GM19397 (cell line): ENCODE data around the gene TPBG.
"Not testable (repeated sequence)": the region's sequence is repeated elsewhere in the genome, so short reads cannot be mapped to it uniquely, and the experiment has no call there.

Experiments
- ATAC-seq: cut with Tn5 transposase; IDR thresholded peaks from one replicate; pipeline ENCODE4 v1.9.1; 2021; ENCODE audit warnings: mild to moderate bottlenecking, moderate library complexity; ENCODE audit not compliant: unreplicated experiment

The TPBG gene

DNA sequence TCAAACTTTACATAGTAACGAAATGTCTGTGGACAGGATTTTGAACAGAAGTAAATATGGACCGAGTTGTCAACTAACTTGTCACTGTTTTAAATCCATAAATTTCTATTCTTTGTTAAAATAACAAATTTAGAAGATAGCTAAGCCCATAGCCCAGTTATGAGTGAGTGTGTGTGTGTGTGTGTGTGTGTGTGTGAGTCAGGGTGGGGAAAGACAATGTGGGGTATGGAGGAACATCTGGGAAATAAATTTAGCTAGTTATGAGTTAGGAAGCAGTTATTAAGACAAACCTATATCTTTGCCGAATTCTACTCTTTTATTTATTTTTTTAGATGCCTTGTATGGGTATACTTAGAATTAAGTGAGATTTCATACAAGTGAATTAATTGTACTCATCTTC is 9.0 kb downstream of the TPBG start:
- no peak for ATAC-seq

DNA sequence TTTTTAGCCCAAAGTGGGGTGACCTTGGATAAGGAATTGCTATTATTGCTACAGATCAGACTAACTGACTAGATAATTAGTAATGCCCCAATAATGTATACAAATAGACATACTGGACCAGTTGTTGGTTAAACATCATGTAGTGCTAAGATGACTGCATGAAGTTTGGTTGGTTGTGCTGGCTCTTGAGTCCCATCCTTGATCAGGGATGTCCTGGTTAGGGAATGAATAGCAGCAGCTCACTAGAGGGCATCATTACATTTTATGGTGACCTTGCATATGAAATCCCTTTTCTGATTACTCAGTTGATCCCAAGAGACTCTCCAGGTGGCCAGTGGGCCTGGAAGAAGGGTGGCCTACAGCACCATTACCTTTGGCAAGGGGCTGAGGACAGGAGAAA is 10.9 kb downstream of the TPBG start:
- no peak for ATAC-seq

DNA sequence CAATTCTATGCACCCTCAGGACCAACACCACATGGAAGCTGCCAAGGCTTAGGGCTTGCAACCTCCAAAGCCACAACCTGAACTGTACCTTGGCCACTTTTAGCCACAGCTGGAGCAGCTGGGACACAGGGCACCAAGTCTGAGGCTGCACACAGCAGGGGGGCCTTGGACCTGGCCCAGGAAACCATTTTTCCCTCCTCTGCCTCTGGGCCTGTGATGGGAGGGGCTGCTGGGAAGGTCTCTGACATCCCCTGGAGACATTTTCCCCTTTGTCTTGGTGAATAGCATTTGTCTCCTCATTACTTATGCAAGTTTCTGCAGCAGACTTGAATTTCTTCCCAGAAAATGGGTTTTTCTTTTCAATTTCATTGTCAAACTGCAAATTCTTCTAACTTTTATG is 13.0 kb downstream of the TPBG start:
- no peak for ATAC-seq

DNA sequence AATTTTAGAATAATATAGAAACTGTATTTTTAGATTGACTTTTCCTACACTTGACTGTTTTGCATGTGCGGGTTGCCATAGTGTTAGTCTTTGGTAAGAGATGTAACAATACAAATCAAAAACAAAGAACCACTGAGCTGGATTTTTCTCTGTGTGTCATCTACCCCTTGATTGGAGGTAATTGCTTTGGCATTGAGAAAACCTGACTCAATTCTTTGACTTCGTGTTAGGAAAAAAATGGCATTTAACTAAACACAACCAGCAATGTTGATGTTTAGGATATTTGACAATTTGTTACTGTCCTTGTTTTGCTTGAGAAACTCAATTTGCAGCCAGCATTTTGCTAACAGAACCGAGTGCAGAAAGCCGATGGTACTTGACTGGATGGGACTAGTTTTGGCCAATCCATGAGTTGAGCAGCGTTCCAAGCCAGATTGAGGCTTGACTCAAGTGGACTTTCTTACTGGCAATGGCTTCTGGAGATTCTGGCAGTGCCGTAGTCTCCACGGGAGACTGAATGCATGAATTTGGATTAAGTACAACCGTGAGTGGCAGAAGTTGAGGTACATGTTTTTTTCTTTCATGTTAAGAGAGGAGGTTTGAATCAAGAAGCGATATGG is 17.1 kb downstream of the TPBG start:
- no peak for ATAC-seq

DNA sequence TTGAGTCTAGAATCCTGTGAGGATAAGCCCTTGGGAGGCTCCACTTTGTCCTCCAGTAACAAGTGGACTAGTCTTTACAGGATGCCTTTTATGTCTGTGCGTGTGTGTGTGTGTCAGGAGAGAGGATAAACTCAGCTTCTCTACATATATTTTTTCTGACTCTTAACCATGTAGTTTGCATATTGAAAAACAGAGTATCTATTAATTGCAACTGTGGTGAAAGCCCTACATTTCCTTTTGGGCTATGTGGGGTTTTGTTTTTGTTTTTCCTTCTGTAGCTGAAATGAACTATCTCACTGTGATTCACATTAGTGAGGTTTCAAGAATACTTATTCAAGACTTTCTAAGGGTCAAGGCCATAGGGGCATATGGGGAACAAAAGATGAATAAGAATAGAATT is 17.7 kb downstream of the TPBG start:
- ATAC-seq = no peak

GRCh38 chr6:82385102-82385501 is 21.5 kb downstream of the TPBG start:
- no peak for ATAC-seq

- ATAC-seq = no peak
These were observed 21.9 kb downstream of the TPBG start for GRCh38 chr6:82385546-82385945.

GRCh38 chr6:82385961-82386360 is 22.3 kb downstream of the TPBG start:
- ATAC-seq = no peak

GRCh38 chr6:82394770-82395169 is 31.2 kb downstream of the TPBG start:
- not testable (repeated sequence) for ATAC-seq

DNA sequence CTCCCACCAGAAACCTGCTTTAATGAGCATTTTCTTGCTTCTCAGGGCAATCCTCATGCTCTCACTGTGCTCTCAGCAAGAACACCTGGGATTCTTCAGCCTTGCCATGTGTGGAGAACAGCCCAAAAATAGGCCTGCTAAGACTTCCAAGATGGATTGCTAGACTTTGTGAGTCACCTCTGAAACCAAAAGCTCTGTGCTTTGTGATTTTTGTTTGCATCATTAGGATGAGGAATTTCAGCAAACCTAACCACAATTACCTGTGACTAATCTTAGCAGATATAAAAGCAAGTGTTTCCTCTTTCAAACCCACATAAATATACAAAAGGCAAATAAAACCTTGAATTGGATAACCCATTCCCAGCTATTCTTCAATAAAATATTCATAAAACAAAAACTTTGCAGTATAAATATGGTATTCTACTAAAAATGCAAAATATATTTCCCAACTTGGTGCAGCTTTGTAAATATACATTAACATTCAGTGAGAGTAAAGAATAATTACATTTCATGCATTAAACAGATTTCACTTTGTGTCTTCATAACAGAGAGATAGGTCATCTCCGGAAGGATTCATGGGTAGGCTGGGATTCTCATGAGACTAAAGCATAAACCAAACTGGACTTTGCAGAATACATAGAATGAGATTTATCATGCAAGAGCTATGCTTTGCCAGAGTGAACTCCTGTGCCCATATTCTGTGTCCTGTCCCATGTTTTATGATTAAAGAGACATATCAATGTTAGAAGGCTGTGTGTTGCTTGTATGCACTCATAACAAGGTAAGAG is 33.5 kb downstream of the TPBG start:
- ATAC-seq = no peak

DNA sequence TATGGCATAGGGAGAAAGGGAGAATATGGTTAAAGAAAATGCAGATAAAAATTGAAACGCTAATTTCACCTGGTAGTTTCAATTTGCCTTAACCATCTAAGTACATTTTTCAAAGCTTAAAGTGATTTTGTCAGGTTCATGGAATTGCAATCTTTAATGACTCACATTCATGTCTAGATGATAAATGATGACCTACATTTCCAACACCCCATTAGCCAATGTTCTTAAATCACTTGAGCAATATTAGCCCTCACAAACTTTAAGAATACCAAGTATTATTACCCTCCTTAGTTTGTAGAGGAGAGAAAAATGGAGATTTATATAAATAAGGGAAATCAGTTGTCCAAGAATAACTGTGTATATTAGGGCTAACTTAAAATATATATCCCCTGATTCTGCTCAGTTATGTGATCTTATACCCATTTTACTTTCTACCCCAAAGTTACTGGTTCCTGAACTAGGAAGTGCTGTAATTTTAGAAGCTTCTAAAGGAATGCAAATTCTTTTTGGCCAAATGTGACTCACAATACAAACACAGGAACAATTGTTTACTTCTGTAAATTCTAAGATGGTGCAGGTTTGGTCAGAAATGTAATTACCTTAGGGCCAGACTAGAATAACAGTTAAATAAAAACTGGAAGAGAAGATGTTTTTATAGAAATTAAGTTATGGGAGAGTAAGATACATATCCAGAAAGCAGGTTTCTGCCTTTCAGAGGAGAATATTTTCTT is 34.5 kb downstream of the TPBG start:
- no peak for ATAC-seq

GRCh38 chr6:82408952-82409431 is 45.4 kb downstream of the TPBG start:
- ATAC-seq = no peak

GRCh38 chr6:82410151-82410648 is 46.6 kb downstream of the TPBG start:
- ATAC-seq = no peak

GRCh38 chr6:82413868-82414267 is 50.3 kb downstream of the TPBG start:
- ATAC-seq = no peak

- no peak for ATAC-seq
These were observed 52.2 kb downstream of the TPBG start for GRCh38 chr6:82415820-82416219.

DNA sequence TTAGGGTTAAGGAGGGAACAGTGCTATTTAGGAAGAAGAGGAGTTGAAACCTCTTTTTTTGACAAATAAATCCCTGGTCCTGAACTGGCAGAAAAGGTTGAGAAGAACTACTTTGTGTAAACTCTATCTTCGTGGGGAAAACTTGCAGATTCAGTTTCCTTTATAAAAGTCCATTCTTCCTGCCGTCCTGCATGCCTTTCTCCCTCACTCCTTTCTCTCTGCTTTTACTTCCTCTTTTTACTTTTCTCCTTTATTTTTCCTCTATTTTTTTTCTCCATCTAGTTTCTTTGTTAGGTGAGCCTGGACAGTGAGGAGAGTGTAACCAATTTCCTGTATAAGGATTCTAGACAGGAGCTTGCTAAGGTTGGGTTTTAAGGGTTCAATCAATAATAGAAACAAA is 52.7 kb downstream of the TPBG start:
- no peak for ATAC-seq
